ENCODE measurements around the gene MAST4.

Gene MAST4

GRCh38 chr5:66969963-66970362 is 373.8 kb downstream of the MAST4 start:
- no peak for DNase-seq

GRCh38 chr5:66972004-66972403 is 375.8 kb downstream of the MAST4 start:
- no peak for DNase-seq

GRCh38 chr5:66974256-66974655 is 378.1 kb downstream of the MAST4 start:
- no peak for DNase-seq

- no peak for DNase-seq
Observed at GRCh38 chr5:66976108-66976507, 379.9 kb downstream of the MAST4 start.

- no peak for DNase-seq
Observed at GRCh38 chr5:66979738-66980137, 383.5 kb downstream of the MAST4 start.

GRCh38 chr5:66981266-66982055 is 385.3 kb downstream of the MAST4 start:
- no peak for DNase-seq

- no peak for DNase-seq
Observed at GRCh38 chr5:66982056-66982387, 385.8 kb downstream of the MAST4 start.

- DNase-seq = no peak
Observed at GRCh38 chr5:66982470-66982869, 386.3 kb downstream of the MAST4 start.

GRCh38 chr5:66985417-66985816 is 389.2 kb downstream of the MAST4 start:
- DNase-seq = no peak

- no peak for DNase-seq
Observed at GRCh38 chr5:66986009-66986408, 389.8 kb downstream of the MAST4 start.

- DNase-seq = no peak
Observed at GRCh38 chr5:66986534-66986933, 390.3 kb downstream of the MAST4 start.

- DNase-seq = no peak
Observed at GRCh38 chr5:66987126-66987525, 390.9 kb downstream of the MAST4 start.

GRCh38 chr5:66987540-66987939 is 391.3 kb downstream of the MAST4 start:
- DNase-seq = no peak

GRCh38 chr5:66987949-66988838 is 392.0 kb downstream of the MAST4 start:
- DNase-seq = peak; percentile 62

- no peak for DNase-seq
Observed at GRCh38 chr5:66989286-66989685, 393.1 kb downstream of the MAST4 start.

- no peak for DNase-seq
Observed at GRCh38 chr5:66989781-66990180, 393.6 kb downstream of the MAST4 start.

- DNase-seq = no peak
Observed at GRCh38 chr5:66991746-66992145, 395.6 kb downstream of the MAST4 start.

- no peak for DNase-seq
Observed at GRCh38 chr5:66992547-66992946, 396.4 kb downstream of the MAST4 start.

- peak; percentile 84 for DNase-seq
Observed at GRCh38 chr5:66993448-66993847, 397.3 kb downstream of the MAST4 start.

- peak; percentile 38 for DNase-seq
Observed at GRCh38 chr5:66993882-66994281, 397.7 kb downstream of the MAST4 start.

- DNase-seq = no peak
Observed at GRCh38 chr5:66994790-66995189, 398.6 kb downstream of the MAST4 start.

GRCh38 chr5:67000794-67001475 is 404.7 kb downstream of the MAST4 start:
- DNase-seq = no peak

- no peak for DNase-seq
Observed at GRCh38 chr5:67002832-67003684, 406.9 kb downstream of the MAST4 start.
